K562 (cell line): ENCODE measurements around the gene ADGRG1. TPM values are rescaled to one million over a fixed set of nuclear protein-coding genes. Genes with fewer than 3 reads are reported as not detected.

Source experiments
- ATAC-seq: fragments of 200-7000 bp; cut with Tn5 transposase; 3 replicates; pipeline ENCODE4 v1.9.1; 2020; ENCODE audit warnings: moderate library complexity
- BruUV-seq: library from RNA; stranded (reverse); fragments of 400-500 nt; replicated peaks from 2 replicates; lab custom pipeline; 2021; lab: Mats Ljungman, UMichigan
- CTCF ChIA-PET: fragments of 300-600 bp; formaldehyde crosslinking; extraction: SDS; loops from one replicate; lab custom pipeline; 2021; ENCODE audit warnings: low intra/inter-chr PET ratio; lab: Yijun Ruan, JAX
- POLR2A ChIA-PET: fragments of 300-600, 350-650 bp; sonication (Branson Sonifier 250); formaldehyde crosslinking; extraction: SDS; loops from one replicate; lab custom pipeline; 2021; ENCODE audit warnings: antibody characterized with exemption, inconsistent platforms; lab: Yijun Ruan, JAX
- DNase-seq, 4 experiments: peaks; one replicate each; pipeline versions ENCODE4 v3.0.0 to v3.0.0-alpha.2; 2011 to 2018; ENCODE audit warnings: low spot score in 3 of 4, mixed read lengths in 3 of 4; ENCODE audit errors: extremely low read depth in 1 of 4
- FAIRE-seq: peaks from 2 replicates; lab custom pipeline; 2011; peaks lifted over from hg19 to GRCh38; lab: Jason Lieb, UNC
- H2AFZ ChIP-seq: 2 replicates; pipeline ENCODE4 v1.6.0; 2011; ENCODE audit warnings: low read depth, low read length, control low read depth, inconsistent platforms
- H3K27ac ChIP-seq: fragments of 200-600 bp; 3 replicates; pipeline ENCODE4 v1.8.0; 2011; ENCODE audit warnings: low read depth, mild to moderate bottlenecking, control low read depth, inconsistent platforms, low read length, moderate library complexity, mixed read lengths; ENCODE audit errors: extremely low read depth
- H3K27me3 ChIP-seq, 2 experiments: fragments of 300-600 bp in 1 of 2; 2 replicates in 1 of 2; 3 replicates in 1 of 2; pipeline versions ENCODE4 v1.6.0 to v1.8.0; 2011; ENCODE audit warnings: inconsistent platforms in 2 of 2, low read length in 2 of 2, mild to moderate bottlenecking in 1 of 2, mixed read lengths in 1 of 2, moderate library complexity in 1 of 2; ENCODE audit not compliant: control insufficient read depth in 2 of 2, insufficient read depth in 2 of 2
- H3K36me3 ChIP-seq: fragments of 300-600 bp; 3 replicates; pipeline ENCODE4 v1.8.0; 2011; ENCODE audit warnings: mild to moderate bottlenecking, low read length, inconsistent platforms; ENCODE audit not compliant: control insufficient read depth, insufficient read depth
- H3K4me1 ChIP-seq, 2 experiments: fragments of 200-600 bp in 1 of 2; replicated peaks in 1 of 2; 2 replicates in 1 of 2; 3 replicates in 1 of 2; pipeline versions ENCODE4 v1.5.1 to v1.8.0; 2011; ENCODE audit warnings: inconsistent platforms in 2 of 2, low read length in 2 of 2, mild to moderate bottlenecking in 1 of 2, mixed read lengths in 1 of 2, moderate library complexity in 1 of 2; ENCODE audit not compliant: control insufficient read depth in 2 of 2, insufficient read depth in 2 of 2
- H3K4me2 ChIP-seq: 2 replicates; pipeline ENCODE4 v1.6.1; 2011; ENCODE audit warnings: low read length, control low read depth, inconsistent platforms, mixed read lengths; ENCODE audit not compliant: insufficient read depth
- H3K4me3 ChIP-seq: fragments of 200-600 bp; sonication (generic), shearing (Covaris generic); 2 replicates; pipeline ENCODE4 v1.5.1; 2016; ENCODE audit warnings: control low read depth, inconsistent platforms
- H3K79me2 ChIP-seq: fragments of 200-600 bp; 3 replicates; pipeline ENCODE4 v1.8.0; 2011; ENCODE audit warnings: low read length, inconsistent platforms; ENCODE audit not compliant: control insufficient read depth, insufficient read depth
- H3K9ac ChIP-seq, 2 experiments: 2 replicates each; pipeline versions ENCODE4 v1.6.0 to v1.6.1; 2011; ENCODE audit warnings: low read depth in 2 of 2, low read length in 2 of 2, control low read depth in 1 of 2, inconsistent platforms in 1 of 2, mild to moderate bottlenecking in 1 of 2, mixed read lengths in 1 of 2; ENCODE audit not compliant: insufficient read depth in 1 of 2
- H3K9me1 ChIP-seq: one replicate; pipeline ENCODE4 v1.6.0; 2011; ENCODE audit warnings: inconsistent platforms, mild to moderate bottlenecking, low read length, moderate library complexity; ENCODE audit not compliant: control insufficient read depth, insufficient read depth
- H3K9me3 ChIP-seq: replicated peaks from 2 replicates; pipeline ENCODE4 v1.5.1; 2011; ENCODE audit warnings: low read depth, low read length, inconsistent platforms; ENCODE audit not compliant: control insufficient read depth, insufficient read depth
- H4K20me1 ChIP-seq: replicated peaks from 2 replicates; pipeline ENCODE4 v1.6.1; 2011; ENCODE audit warnings: low read length, inconsistent platforms, mixed read lengths; ENCODE audit not compliant: control insufficient read depth, insufficient read depth
- BCOR ChIP-seq: fragments of 450-650 bp; IDR thresholded peaks from 2 replicates; pipeline ENCODE4 v1.6.1; 2016
- BRF2 ChIP-seq: IDR thresholded peaks from 3 replicates; pipeline ENCODE4 v1.6.1; 2011; ENCODE audit warnings: borderline replicate concordance, mild to moderate bottlenecking; ENCODE audit not compliant: insufficient read length, insufficient read depth
- GATAD2A ChIP-seq: fragments of 450-650 bp; IDR thresholded peaks from 2 replicates; pipeline ENCODE4 v1.6.1; 2017
- HDAC3 ChIP-seq: fragments of 450-650 bp; IDR thresholded peaks from 2 replicates; pipeline ENCODE4 v1.6.1; 2018; ENCODE audit warnings: borderline replicate concordance, mild to moderate bottlenecking, moderate library complexity; ENCODE audit not compliant: partially characterized antibody
- HNRNPK ChIP-seq: fragments of 200-400 bp; formaldehyde crosslinking; IDR thresholded peaks from one replicate; pipeline ENCODE4 v1.6.1; 2018; ENCODE audit warnings: mild to moderate bottlenecking, low read depth, low read length; ENCODE audit not compliant: poor library complexity, severe bottlenecking
- JUND ChIP-seq, 2 experiments: IDR thresholded peaks; 2 replicates in 1 of 2; 3 replicates in 1 of 2; pipeline ENCODE4 v1.6.1; 2011; ENCODE audit warnings: borderline replicate concordance in 2 of 2, low read depth in 2 of 2, low read length in 2 of 2, improper control_type of control experiment in 1 of 2, missing biosample characterization in 1 of 2, missing genetic modification characterization in 1 of 2, missing genetic modification reagents in 1 of 2
- NRF1 ChIP-seq, 2 experiments: fragments of 450-650 bp; IDR thresholded peaks in 1 of 2; conservative IDR thresholded peaks in 1 of 2; 2 replicates each; pipeline ENCODE4 v1.6.1; 2014; ENCODE audit warnings: mild to moderate bottlenecking in 2 of 2
- PTTG1 ChIP-seq: fragments of 450-650 bp; IDR thresholded peaks from 2 replicates; pipeline ENCODE4 v1.6.1; 2016; ENCODE audit warnings: low read depth, mild to moderate bottlenecking, missing genetic modification characterization, missing compliant biosample characterization
- SMARCA5 ChIP-seq: fragments of 450-650 bp; IDR thresholded peaks from 2 replicates; pipeline ENCODE4 v1.6.1; 2016
- TCF15 ChIP-seq: fragments of 250-450 bp; sonication (Bioruptor Pico); IDR thresholded peaks from 2 replicates; pipeline ENCODE4 v1.8.0; 2022; ENCODE audit warnings: moderate library complexity, mild to moderate bottlenecking, inconsistent platforms
- XRCC4 ChIP-seq: IDR thresholded peaks from one replicate; pipeline ENCODE4 v1.6.1; 2011; ENCODE audit not compliant: insufficient read depth, insufficient read length; ENCODE audit errors: extremely low read depth
- WGBS: fragments of 100-300 bp; shearing (Covaris generic); methylation state at CpG from one replicate; pipeline ENCODE4 v1.1.6; 2016; ENCODE audit warnings: low coverage, mixed read lengths; ENCODE audit not compliant: insufficient coverage; ENCODE audit errors: missing lambda C conversion rate; 5-methylcytosine and 5-hydroxymethylcytosine counted together
- in situ Hi-C: fragments of 300-500 bp; cut with MboI; formaldehyde crosslinking; loops from 4 replicates; pipeline ENCODE4 v1.15.0; 2018; ENCODE audit warnings: inconsistent platforms, mixed read lengths
- intact Hi-C: fragments of 100-400 bp; cut with micrococcal nuclease; formaldehyde crosslinking; loops from 2 replicates; pipeline ENCODE4 v1.14.2; 2022
- polyA plus RNA-seq, 8 experiments: library from polyadenylated mRNA; depleted of rRNA in 4 of 8; stranded (reverse) in 5 of 8; unstranded in 3 of 8; fragments of >200 nt; fragmentation: Nextera tagmentation in 2 of 8; fragmentation: Illumina TruSeq in 1 of 8; extraction: Ambion mirVana in 2 of 8; extraction: Trizol in 1 of 8; gene quantifications; 2 replicates each; pipeline versions ENCODE4 v1.2.1 to v1.2.3, GENCODE V29; 2011 to 2014; ENCODE audit warnings: inconsistent platforms in 1 of 8, missing spikeins in 1 of 8
- total RNA-seq, 7 experiments: library from RNA; depleted of rRNA in 6 of 7; stranded (reverse); fragments of >200 nt in 6 of 7; fragmentation: Illumina TruSeq in 2 of 7; extraction: Trizol in 2 of 7; gene quantifications; 2 replicates each; pipeline versions ENCODE4 v1.2.1 to v1.2.3, GENCODE V29; 2011 to 2021; ENCODE audit warnings: low replicate concordance in 1 of 7

ADGRG1 gene
- total and polyA plus RNA-seq, 9 of the 15 experiments (the other 6 are each of a cell fraction or from before 2014, with no cell fraction given), result 0.04 to 0.31 (median 0.16) TPM; not detected in 6

GRCh38 chr16:57632568-57632967 lies 4.1 kb downstream of the ADGRG1 start:
- H3K27ac ChIP-seq, result no peak overlapping the region
- H4K20me1 ChIP-seq, result 0 out of 2 replicates have a peak, but pooled peaks cover 6% of the 10 kb centered on the region
- POLR2A ChIA-PET, result interaction anchor here (0.8 kb wide), 1 partner anchor 22 kb away, joined by 3 read pairs; no protein-coding TSS in a partner anchor
- H3K79me2 ChIP-seq, result no peaks in the 10 kb centered on the region
- no peak overlapping the region for H2AFZ ChIP-seq
- ATAC-seq, result no peak
- TF ChIP-seq NRF1 (conservative IDR thresholded peaks at IDR 0.05 in 1 of 2, IDR thresholded peaks at IDR 0.05 in 1 of 2), result peak; percentile 39 to 45; a peak in 2 of 4 replicates
- no peak for TF ChIP-seq HNRNPK
- H3K36me3 ChIP-seq, result no peaks in the 10 kb centered on the region
- no peaks in the 10 kb centered on the region for H3K9me1 ChIP-seq
- no peak overlapping the region for H3K9ac ChIP-seq
- H3K4me1 ChIP-seq, result peaks cover 10 to 48% of the 10 kb centered on the region in 2 experiments; a peak in 4 of 5 replicates
- no peak overlapping the region for H3K4me2 ChIP-seq
- CTCF ChIA-PET, result no interaction called here
- intact Hi-C loops (no loop called here), in situ Hi-C loops (no loop called here)
- WGBS, result 36% methylated on average over 15 of the region's 15 CpGs
- DNase-seq, result no peak
- no peak for FAIRE-seq
- H3K27me3 ChIP-seq, result peaks cover 10 to 72% of the 10 kb centered on the region in 2 experiments; a peak in 4 of 5 replicates
- H3K4me3 ChIP-seq, result no peak overlapping the region
- no TSS peak for BruUV-seq
- H3K9me3 ChIP-seq, result no peaks in the 10 kb centered on the region

GRCh38 chr16:57633383-57634064 lies 5.1 kb downstream of the ADGRG1 start:
- CTCF ChIA-PET, result no interaction called here
- in situ Hi-C loops (no loop called here), intact Hi-C loops (no loop called here)
- H4K20me1 ChIP-seq, result 0 out of 2 replicates have a peak, but pooled peaks cover 6% of the 10 kb centered on the region
- H3K4me1 ChIP-seq, result peaks cover 7 to 40% of the 10 kb centered on the region in 2 experiments; a peak in 4 of 5 replicates
- no peaks in the 10 kb centered on the region for H3K79me2 ChIP-seq
- POLR2A ChIA-PET, result interaction anchor here (1.0 kb wide), 1 partner anchor 102 kb away, joined by 3 read pairs; the partner anchor contains the start of gene KATNB1
- no peaks in the 10 kb centered on the region for H3K9me1 ChIP-seq
- H3K9ac ChIP-seq, result no peak overlapping the region
- no peaks in the 10 kb centered on the region for H3K36me3 ChIP-seq
- no peak for DNase-seq
- H3K4me2 ChIP-seq, result no peak overlapping the region
- no peaks in the 10 kb centered on the region for H3K9me3 ChIP-seq
- no peak overlapping the region for H3K27ac ChIP-seq
- H2AFZ ChIP-seq, result no peak overlapping the region
- peaks cover 15 to 69% of the 10 kb centered on the region in 2 experiments; a peak in 4 of 5 replicates for H3K27me3 ChIP-seq
- 10% methylated on average over 11 of the region's 11 CpGs for WGBS
- no TSS peak for BruUV-seq
- H3K4me3 ChIP-seq, result no peak overlapping the region
- no peak for ATAC-seq
- FAIRE-seq, result no peak
- TF ChIP-seq BRF2 (no peak), SMARCA5 (peak; percentile 43; the same call in 1 of the 2 replicates), BCOR (peak; percentile 53; the same call in 1 of the 2 replicates), PTTG1 (tag) (no peak), HDAC3 (no peak), XRCC4 (no peak), TCF15 (no peak), JUND (IDR thresholded peaks at IDR 0.05; ENCODE audit: borderline replicate concordance, low read depth, low read length) (no peak), JUND (tag; IDR thresholded peaks at IDR 0.05; ENCODE audit: borderline replicate concordance, low read depth, low read length) (no peak), GATAD2A (no peak)
